Hepatocyte (in vitro differentiated cells): ENCODE measurements around the gene RIMS1. TPM values are rescaled to one million over a fixed set of nuclear protein-coding genes. Genes with fewer than 3 reads are reported as not detected.

ENCODE experiments used
- DNase-seq: peaks from one replicate; pipeline ENCODE4 v3.0.0-alpha.2; 2016; ENCODE audit warnings: low spot score
- H2AFZ ChIP-seq: fragments of 200-600 bp; sonication (generic); 2 replicates; pipeline ENCODE4 v1.6.0; 2016; ENCODE audit warnings: antibody characterized with exemption, mild to moderate bottlenecking
- H3K27ac ChIP-seq: fragments of 200-600 bp; sonication (generic); 2 replicates; pipeline ENCODE4 v1.5.1; 2016; ENCODE audit warnings: mild to moderate bottlenecking
- H3K27me3 ChIP-seq: fragments of 200-600 bp; sonication (generic); 2 replicates; pipeline ENCODE4 v1.6.1; 2016
- H3K36me3 ChIP-seq: fragments of 200-600 bp; sonication (generic); replicated peaks from 2 replicates; pipeline ENCODE4 v1.5.1; 2016; ENCODE audit warnings: low read depth; ENCODE audit not compliant: insufficient read depth
- H3K4me1 ChIP-seq: fragments of 200-600 bp; sonication (generic); 2 replicates; pipeline ENCODE4 v1.5.1; 2016; ENCODE audit warnings: mild to moderate bottlenecking, moderate library complexity; ENCODE audit not compliant: insufficient read depth
- H3K4me2 ChIP-seq: fragments of 200-600 bp; sonication (generic); 2 replicates; pipeline ENCODE4 v1.6.0; 2016
- H3K4me3 ChIP-seq: fragments of 200-600 bp; sonication (generic); 2 replicates; pipeline ENCODE4 v1.5.1; 2016; ENCODE audit warnings: mild to moderate bottlenecking
- H3K79me2 ChIP-seq: fragments of 200-600 bp; sonication (generic); 2 replicates; pipeline ENCODE4 v1.6.0; 2017; ENCODE audit warnings: mild to moderate bottlenecking
- H3K9me2 ChIP-seq: fragments of 200-600 bp; sonication (generic); replicated peaks from 2 replicates; pipeline ENCODE4 v1.6.0; 2017; ENCODE audit warnings: mild to moderate bottlenecking; ENCODE audit not compliant: insufficient read depth
- H3K9me3 ChIP-seq: fragments of 200-600 bp; sonication (generic); 2 replicates; pipeline ENCODE4 v1.5.1; 2016; ENCODE audit warnings: low read depth, mild to moderate bottlenecking
- H4K20me1 ChIP-seq: fragments of 200-600 bp; sonication (generic); 2 replicates; pipeline ENCODE4 v1.6.0; 2016; ENCODE audit warnings: mild to moderate bottlenecking; ENCODE audit not compliant: insufficient read depth, poor library complexity, severe bottlenecking
- CTCF ChIP-seq: fragments of 200-600 bp; sonication (generic); IDR thresholded peaks from 2 replicates; pipeline ENCODE4 v1.5.1; 2016; ENCODE audit warnings: antibody characterized with exemption, mild to moderate bottlenecking; ENCODE audit not compliant: poor library complexity
- EZH2 ChIP-seq: fragments of 200-600 bp; sonication (generic); IDR thresholded peaks from 2 replicates; pipeline ENCODE4 v1.6.1; 2016; ENCODE audit warnings: antibody characterized with exemption, mild to moderate bottlenecking, borderline replicate concordance
- EZH2phosphoT487 ChIP-seq: fragments of 200-600 bp; sonication (generic); IDR thresholded peaks from one replicate; pipeline ENCODE4 v1.6.1; 2018; ENCODE audit warnings: antibody characterized with exemption, mild to moderate bottlenecking, low read depth, moderate library complexity; ENCODE audit not compliant: unreplicated experiment, severe bottlenecking
- WGBS: methylation state at CpG from one replicate; pipeline ENCODE4 v1.1.6; 2016; ENCODE audit warnings: low lambda C conversion rate; ENCODE audit errors: missing lambda C conversion rate; 5-methylcytosine and 5-hydroxymethylcytosine counted together
- polyA plus RNA-seq: library from polyadenylated mRNA; unstranded; fragments of >200 nt; fragmentation: Nextera tagmentation; extraction: Ambion mirVana; gene quantifications from 2 replicates; pipeline ENCODE4 v1.2.1, GENCODE V29; 2016
- total RNA-seq: library from RNA; depleted of rRNA; stranded (reverse); fragments of >200 nt; gene quantifications from 2 replicates; pipeline ENCODE4 v1.2.3, GENCODE V29; 2014

The RIMS1 gene
- total and polyA plus RNA-seq, 2 experiments from 2014 or later: 0.45 to 5.5 TPM

- H4K20me1 ChIP-seq: no peaks in the 10 kb centered on the region
- H3K4me2 ChIP-seq: no peak overlapping the region
- H3K79me2 ChIP-seq: no peaks in the 10 kb centered on the region
- H3K9me2 ChIP-seq: no peaks in the 10 kb centered on the region
- 65% methylated on average over 7 of the region's 7 CpGs for WGBS
- DNase-seq: no peak
- no peak overlapping the region for H2AFZ ChIP-seq
- no peak for TF ChIP-seq EZH2
- TF ChIP-seq EZH2phosphoT487: no peak
- TF ChIP-seq CTCF: no peak
- H3K36me3 ChIP-seq: no peaks in the 10 kb centered on the region
- H3K9me3 ChIP-seq: no peaks in the 10 kb centered on the region
- H3K4me1 ChIP-seq: peaks cover 4% of the 10 kb centered on the region
- no peak overlapping the region for H3K4me3 ChIP-seq
- no peak overlapping the region for H3K27ac ChIP-seq
- H3K27me3 ChIP-seq: peaks cover 49% of the 10 kb centered on the region
These were observed 2.5 kb downstream of the RIMS1 start for GRCh38 chr6:71888756-71889340.

GRCh38 chr6:71889366-71889765, 3.0 kb downstream of the RIMS1 start:
- H2AFZ ChIP-seq: no peak overlapping the region
- WGBS: 100% methylated on average over 1 of the region's 1 CpG
- no peak overlapping the region for H3K4me3 ChIP-seq
- no peaks in the 10 kb centered on the region for H3K9me3 ChIP-seq
- H3K27me3 ChIP-seq: peaks cover 49% of the 10 kb centered on the region
- peaks cover 4% of the 10 kb centered on the region for H3K4me1 ChIP-seq
- H4K20me1 ChIP-seq: no peaks in the 10 kb centered on the region
- TF ChIP-seq EZH2phosphoT487 (no peak), EZH2 (no peak), CTCF (no peak)
- H3K27ac ChIP-seq: no peak overlapping the region
- no peaks in the 10 kb centered on the region for H3K79me2 ChIP-seq
- no peak overlapping the region for H3K4me2 ChIP-seq
- no peaks in the 10 kb centered on the region for H3K9me2 ChIP-seq
- DNase-seq: no peak
- H3K36me3 ChIP-seq: no peaks in the 10 kb centered on the region

GRCh38 chr6:71892641-71893040, 6.3 kb downstream of the RIMS1 start:
- H3K4me2 ChIP-seq: no peak overlapping the region
- WGBS: 96% methylated on average over 2 of the region's 2 CpGs
- no peaks in the 10 kb centered on the region for H3K36me3 ChIP-seq
- no peak overlapping the region for H3K27ac ChIP-seq
- no peaks in the 10 kb centered on the region for H3K9me2 ChIP-seq
- H3K4me3 ChIP-seq: no peak overlapping the region
- no peaks in the 10 kb centered on the region for H4K20me1 ChIP-seq
- no peaks in the 10 kb centered on the region for H3K4me1 ChIP-seq
- H2AFZ ChIP-seq: no peak overlapping the region
- DNase-seq: no peak
- TF ChIP-seq EZH2: no peak
- peaks cover 20% of the 10 kb centered on the region for H3K27me3 ChIP-seq
- H3K79me2 ChIP-seq: no peaks in the 10 kb centered on the region
- H3K9me3 ChIP-seq: no peaks in the 10 kb centered on the region

- no peaks in the 10 kb centered on the region for H3K27me3 ChIP-seq
- DNase-seq: no peak
- H3K9me3 ChIP-seq: no peaks in the 10 kb centered on the region
- H3K9me2 ChIP-seq: no peaks in the 10 kb centered on the region
- no peak overlapping the region for H2AFZ ChIP-seq
- no peak overlapping the region for H3K27ac ChIP-seq
- no peak overlapping the region for H3K4me3 ChIP-seq
- 32% methylated on average over 1 of the region's 1 CpG for WGBS
- no peaks in the 10 kb centered on the region for H3K36me3 ChIP-seq
- H3K4me1 ChIP-seq: no peaks in the 10 kb centered on the region
- no peaks in the 10 kb centered on the region for H3K79me2 ChIP-seq
- H3K4me2 ChIP-seq: no peak overlapping the region
- H4K20me1 ChIP-seq: no peaks in the 10 kb centered on the region
- TF ChIP-seq CTCF (no peak), EZH2 (no peak), EZH2phosphoT487 (no peak)
These were observed 14.3 kb downstream of the RIMS1 start for GRCh38 chr6:71900642-71901041.
